ENCODE results near the gene RAC2.

- TF ChIP-seq CTCF (IDR thresholded peaks at IDR 0.05 in 4 of 5, conservative IDR thresholded peaks at IDR 0.05 in 1 of 5) (no peak), POLR2A (IDR thresholded peaks at IDR 0.05) (no peak)
Observed at GRCh38 chr22:37292641-37293040, 48.6 kb upstream of the RAC2 start.

Measured in gastrocnemius medialis (tissue), 4 donors.